NCI-H2171 (cell line): Measurements from ENCODE around the gene RIT2.

Source experiments
- DNase-seq: peaks from one replicate; lab custom pipeline; 2025; lab: John Stamatoyannopoulos, UW

Gene RIT2

DNA sequence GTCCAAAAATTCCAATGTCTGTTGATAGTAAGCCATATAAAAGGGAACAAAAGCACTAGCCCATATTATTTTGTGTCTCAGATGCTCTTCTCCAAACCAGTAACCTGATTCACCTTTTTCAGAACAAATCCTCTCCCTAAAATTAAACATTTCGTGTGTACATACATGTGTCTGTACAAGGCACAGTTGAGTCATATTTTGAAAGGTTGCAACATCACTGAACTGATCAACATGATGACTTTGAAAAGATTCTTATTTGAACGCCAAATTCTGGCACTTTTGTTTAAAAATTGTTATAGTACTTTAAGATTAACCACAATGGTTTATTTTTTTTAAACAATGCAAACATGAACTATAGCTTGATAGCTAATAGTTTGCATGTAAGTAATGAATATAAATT is 102.5 kb downstream of the RIT2 start:
- no peak for DNase-seq

GRCh38 chr18:43010611-43011010 is 104.9 kb downstream of the RIT2 start:
- DNase-seq = no peak

- DNase-seq = no peak
These were observed 105.8 kb downstream of the RIT2 start for GRCh38 chr18:43009674-43010073.

- DNase-seq = no peak
These were observed 108.1 kb downstream of the RIT2 start for GRCh38 chr18:43007365-43007764.

DNA sequence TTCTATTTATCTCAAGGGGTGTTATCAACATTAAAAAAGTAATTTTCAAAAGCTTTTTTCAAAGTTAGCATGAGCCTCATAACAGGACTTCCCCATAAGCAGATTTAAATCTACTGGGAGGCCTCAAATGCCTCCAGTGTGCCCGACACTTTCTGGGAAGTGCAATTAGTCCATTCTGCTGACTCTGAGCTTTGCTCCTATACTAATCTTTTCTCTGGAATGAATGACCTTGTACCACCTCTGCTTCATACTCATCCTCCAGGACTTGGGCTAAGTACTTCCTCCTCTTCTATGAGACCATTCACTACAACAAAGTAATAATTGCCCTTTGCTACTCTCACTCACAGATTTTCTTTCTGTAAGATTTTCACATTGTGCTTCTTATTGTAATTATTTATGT is 111.1 kb downstream of the RIT2 start:
- no peak for DNase-seq

DNA sequence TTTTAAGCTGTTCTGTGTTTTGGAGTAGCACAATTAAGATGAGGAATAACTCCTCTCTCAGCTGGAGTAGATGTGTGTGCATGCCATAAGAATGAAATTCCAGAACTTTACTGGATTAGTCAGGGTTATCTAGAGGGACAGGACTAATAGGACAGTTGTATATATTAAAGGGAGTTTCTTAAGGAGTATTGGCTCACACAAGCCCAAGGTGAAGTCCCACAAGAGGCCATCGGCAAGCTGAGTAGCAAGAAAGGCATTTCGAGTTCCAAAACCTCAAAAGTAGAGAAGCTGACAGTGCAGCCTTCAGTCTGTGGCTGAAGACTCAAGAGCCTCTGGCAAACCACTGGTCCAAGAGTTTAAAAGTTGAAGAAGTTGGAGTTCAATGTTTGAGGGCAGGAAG is 113.7 kb downstream of the RIT2 start:
- DNase-seq = no peak

- DNase-seq = no peak
These were observed 118.7 kb downstream of the RIT2 start for GRCh38 chr18:42996824-42997223.

- no peak for DNase-seq
These were observed 135.1 kb downstream of the RIT2 start for GRCh38 chr18:42980426-42980825.

DNA sequence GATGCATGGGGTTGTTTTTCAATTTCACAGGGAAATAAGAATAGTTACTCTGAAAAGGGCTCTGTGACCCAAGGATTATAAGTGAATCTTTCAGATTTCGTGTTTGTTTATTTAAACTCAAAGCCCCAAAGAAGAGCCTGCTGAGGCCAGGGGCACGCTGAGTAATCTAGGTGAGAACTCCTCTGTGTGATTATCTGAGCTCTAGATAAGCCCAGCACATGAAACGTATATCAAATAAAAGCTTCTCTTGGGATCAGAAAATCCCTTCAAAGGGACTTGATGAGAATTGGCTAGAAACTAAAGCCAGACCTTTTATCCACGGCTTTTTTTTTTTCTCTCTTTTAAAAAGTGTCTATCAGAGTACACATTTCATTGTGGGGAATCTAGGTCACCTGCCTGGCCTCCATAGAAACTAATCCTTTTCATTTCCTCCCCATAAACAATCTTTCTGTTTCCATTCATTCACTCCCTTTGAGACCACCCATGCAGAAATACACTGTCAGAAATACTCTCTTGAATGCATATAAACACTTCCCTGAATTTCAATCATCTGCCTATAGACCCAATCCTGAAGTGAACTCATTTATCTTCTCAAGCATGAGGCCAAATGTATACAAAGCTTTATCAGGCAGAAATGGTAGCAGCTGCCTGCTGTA is 137.4 kb downstream of the RIT2 start:
- no peak for DNase-seq

DNA sequence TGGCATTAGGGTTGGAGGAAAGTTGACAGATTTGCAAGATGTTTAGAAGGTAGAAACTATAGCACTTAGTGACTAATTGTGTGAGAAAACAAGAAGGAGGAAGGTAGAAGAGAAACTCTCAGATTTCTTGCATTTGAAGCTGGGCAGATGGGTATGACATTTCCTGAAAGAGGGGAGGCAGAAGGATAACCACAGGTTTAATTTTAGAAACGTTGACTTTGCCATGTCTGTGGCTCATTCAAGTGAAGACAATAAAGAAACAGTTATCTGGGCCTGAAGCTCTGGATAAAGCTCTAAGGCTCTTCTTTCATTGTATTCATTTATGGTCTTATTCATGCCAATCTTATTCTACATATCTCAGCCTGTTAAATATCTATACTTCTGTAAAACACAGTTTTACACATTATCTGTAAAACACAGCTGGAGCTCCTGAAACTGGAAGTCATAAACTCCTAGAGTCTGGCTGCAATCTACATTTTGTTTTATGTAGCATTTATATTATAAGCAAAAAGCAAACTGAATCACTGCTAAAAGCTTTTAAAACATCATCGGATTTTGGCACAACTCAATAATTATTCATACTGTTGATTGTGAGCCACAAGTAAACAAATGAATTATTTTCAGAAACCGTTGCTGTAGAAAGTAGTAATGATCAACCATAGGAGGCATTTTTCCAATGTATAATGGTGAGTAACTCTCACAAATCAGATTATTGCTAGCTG is 138.5 kb downstream of the RIT2 start:
- DNase-seq = no peak

DNA sequence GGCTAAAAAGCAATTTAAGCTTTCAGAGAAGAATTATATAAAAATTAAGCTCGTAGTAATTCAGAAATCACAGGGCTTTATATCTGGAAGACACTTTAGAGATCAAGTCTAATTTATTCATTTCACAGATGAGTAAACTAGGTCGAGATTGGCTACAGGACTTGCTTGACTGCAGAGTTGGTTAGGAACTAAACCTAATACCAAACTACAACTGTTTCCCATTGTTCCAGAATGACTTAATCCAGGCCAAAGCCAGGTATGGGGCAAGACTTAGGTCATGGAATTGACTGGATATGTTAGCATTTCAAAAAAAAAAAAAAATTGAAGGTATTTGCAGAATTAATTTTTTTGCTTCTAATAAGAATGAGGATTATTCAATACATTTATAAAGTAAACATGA is 146.1 kb downstream of the RIT2 start:
- DNase-seq = no peak

DNA sequence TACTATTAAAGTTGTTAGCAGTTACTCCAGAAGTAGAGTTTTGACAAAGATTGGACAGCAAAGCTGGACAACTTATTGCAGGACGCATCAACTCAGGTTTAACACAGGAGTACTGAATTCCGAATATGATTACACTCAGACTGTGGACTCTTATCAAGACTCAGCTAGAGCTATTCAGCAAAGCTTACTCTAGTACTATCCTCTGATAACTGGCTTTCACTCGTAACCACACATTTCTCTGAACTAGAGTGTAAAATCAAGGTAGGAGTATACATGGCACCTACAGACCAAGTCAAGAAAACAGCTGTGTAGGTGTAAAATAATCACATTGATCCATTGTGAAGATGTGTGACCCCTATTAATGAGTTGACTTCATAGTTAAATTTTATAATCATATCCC is 154.2 kb downstream of the RIT2 start:
- no peak for DNase-seq

DNA sequence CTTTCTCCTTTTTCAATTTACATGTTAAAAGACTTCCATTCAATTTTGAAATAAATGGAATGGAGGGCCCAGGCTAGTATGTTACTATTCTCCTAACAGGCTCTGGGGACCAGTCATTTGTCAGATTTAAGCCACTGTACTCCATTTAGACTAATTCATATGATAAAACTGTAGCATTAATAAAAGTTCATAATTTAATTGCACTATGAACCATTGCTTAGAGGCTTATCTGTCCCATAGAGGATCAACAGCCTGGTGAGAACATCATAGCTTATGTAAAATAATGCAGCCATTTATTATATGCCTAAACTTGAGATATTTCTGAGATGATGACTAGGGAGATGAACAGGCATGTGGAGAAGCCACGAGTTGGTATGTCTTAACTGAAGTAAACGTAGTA is 156.0 kb downstream of the RIT2 start:
- DNase-seq = no peak

GRCh38 chr18:42958353-42958752 is 157.1 kb downstream of the RIT2 start:
- DNase-seq = no peak

GRCh38 chr18:42956287-42956686 is 159.2 kb downstream of the RIT2 start:
- no peak for DNase-seq

- no peak for DNase-seq
These were observed 160.6 kb downstream of the RIT2 start for GRCh38 chr18:42954887-42955286.

GRCh38 chr18:42953306-42953705 is 162.2 kb downstream of the RIT2 start:
- DNase-seq = no peak

DNA sequence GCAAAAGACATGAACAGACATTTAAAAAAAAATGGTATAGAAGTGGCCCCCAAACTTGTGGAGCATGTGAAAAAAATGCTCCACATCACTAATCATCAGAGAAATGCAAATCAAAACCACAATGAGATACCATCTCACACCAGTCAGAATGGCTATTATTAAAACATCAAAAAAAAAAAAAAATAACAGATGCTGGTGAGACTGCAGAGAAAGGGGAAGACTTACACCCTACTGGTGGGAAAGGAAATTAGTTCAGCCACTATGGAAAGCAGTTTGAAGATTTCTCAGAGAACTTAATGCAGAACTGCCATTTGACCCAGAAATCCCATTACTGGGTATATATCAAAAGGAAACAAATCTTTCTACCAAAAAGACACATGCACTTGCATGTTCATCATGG is 164.8 kb downstream of the RIT2 start:
- DNase-seq = no peak

DNA sequence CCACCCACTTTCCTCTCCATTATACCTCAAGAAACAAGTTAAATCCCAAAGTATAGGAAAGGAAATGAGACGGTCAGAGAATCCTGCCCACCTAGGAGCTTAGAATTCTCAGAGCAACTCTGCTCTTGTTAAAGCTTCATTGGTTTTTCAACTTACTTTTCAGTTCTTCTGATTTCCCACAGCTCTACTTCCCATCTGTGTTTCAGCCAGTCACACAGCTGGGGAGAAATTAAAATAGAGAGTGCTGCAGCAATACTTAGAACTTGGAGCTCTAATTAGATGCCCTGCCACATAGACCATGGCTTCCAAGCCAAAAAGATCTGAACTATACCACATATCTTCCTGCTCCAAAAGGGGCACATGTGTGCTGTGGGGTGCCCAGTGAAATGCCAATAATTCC is 166.7 kb downstream of the RIT2 start:
- DNase-seq = no peak

DNA sequence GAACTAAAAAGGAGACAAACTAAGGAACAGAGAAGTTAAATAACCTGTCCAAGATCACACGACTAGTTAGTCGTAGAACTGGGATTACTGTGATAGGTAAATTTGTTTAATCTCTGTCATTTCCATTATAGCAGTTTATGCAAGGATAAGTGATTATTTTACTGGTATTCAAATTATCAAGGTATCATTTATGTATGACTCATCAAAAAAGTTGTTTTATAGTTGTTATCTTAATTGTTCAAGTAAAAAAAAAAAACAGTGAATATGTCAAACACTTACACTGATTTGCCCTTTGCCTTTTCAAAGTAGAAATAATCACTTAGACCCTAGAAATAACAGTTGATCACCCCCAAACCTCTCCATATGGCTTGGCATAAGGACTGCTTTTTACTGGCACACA is 173.6 kb downstream of the RIT2 start:
- no peak for DNase-seq

DNA sequence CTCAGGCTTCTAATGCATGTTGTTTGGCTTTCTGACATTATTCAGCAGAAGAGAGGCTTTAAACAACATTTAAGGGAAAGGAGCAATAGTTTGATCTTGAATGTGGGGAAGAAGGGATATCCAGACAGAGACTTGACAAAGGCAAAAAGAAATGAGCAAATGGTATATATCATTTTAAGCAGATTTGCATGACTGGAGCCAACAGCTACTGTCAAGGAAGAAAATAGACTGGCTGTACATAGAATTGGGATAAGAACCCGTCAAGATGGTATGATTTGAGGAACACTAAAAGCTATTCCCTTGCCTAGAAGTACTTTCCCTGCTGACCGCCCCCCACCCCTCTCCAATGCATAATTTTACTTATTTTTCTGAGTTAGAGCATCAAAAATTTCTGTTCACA is 174.5 kb downstream of the RIT2 start:
- DNase-seq = no peak

DNA sequence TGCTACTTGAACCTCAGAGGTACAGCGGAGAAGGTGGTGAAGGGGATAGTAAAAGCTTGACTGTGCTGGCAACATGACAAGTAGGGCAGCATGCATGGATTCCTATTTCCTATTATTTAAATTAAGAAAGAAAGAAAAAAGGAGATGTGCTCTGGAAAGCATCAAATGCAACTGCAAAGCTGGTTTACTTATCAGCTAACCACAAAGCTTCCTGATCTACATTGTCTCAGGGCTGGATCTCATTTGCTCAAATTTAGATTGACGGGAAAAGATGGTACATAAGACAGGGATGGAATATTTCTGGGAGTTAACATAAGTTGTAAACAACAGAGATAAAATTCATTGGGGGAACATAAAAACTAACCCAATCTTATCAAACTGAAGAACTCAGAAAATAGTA is 178.0 kb downstream of the RIT2 start:
- no peak for DNase-seq

GRCh38 chr18:42936289-42936688 is 179.2 kb downstream of the RIT2 start:
- no peak for DNase-seq

DNA sequence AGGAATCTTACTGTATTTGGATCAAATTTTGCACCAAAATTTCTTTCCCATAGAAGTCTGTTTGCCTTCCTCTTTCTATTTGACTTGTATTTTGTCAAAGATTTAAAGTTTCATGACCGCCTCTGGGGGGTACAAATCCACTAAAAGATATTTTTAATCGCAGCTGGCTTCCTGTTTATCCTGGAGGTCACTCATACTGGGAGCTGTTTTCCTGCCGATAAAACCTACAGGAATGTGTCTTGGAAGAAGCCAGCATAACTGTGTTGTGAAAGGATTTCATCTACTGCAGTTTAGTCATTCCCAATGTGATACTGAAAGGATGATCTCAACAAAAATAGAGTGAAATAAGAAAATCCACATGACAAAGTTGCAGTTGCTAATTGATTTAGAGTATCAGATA is 184.0 kb downstream of the RIT2 start:
- DNase-seq = no peak
